Right atrium auricular region (tissue), 2 donors: ENCODE results near the gene TMPRSS4. TPM values are rescaled to one million over a fixed set of nuclear protein-coding genes. Genes with fewer than 3 reads are reported as not detected.
"Not testable (repeated sequence)": the region's sequence is repeated elsewhere in the genome, so short reads cannot be mapped to it uniquely, and the experiment has no call there.

ENCODE experiments used
- DNase-seq: peaks from one replicate; pipeline ENCODE4 v3.0.0-alpha.2; 2019; ENCODE audit warnings: low spot score
- H3K27ac ChIP-seq, 2 donors: fragments of 200-600 bp; sonication (generic); 1 replicate in 1 of 2; 2 replicates in 1 of 2; pipeline ENCODE4 v1.5.1; 2016 to 2019
- H3K27me3 ChIP-seq, 2 donors: fragments of 200-600 bp; sonication (generic); one replicate each; pipeline versions ENCODE4 v1.5.1 to v1.6.0; 2017 to 2019
- H3K36me3 ChIP-seq: fragments of 200-600 bp; sonication (generic); one replicate; pipeline ENCODE4 v1.5.1; 2016
- H3K4me1 ChIP-seq, 2 donors: fragments of 200-600 bp; sonication (generic); one replicate each; pipeline versions ENCODE4 v1.5.1 to v1.6.0; 2017 to 2019
- H3K4me3 ChIP-seq, 2 donors: fragments of 200-600 bp; sonication (generic); 1 replicate in 1 of 2; 2 replicates in 1 of 2; pipeline ENCODE4 v1.5.1; 2017 to 2019; ENCODE audit warnings: mild to moderate bottlenecking in 1 of 2, moderate library complexity in 1 of 2
- H3K9me3 ChIP-seq, 2 donors: fragments of 200-600 bp; sonication (generic); one replicate each; pipeline ENCODE4 v1.5.1; 2019
- CTCF ChIP-seq, 2 donors: fragments of 200-600 bp; sonication (generic); IDR thresholded peaks; one replicate each; pipeline ENCODE4 v1.5.1; 2019; ENCODE audit warnings: antibody characterized with exemption in 2 of 2
- total RNA-seq, 2 donors: library from RNA; depleted of rRNA; stranded (reverse); fragments of >200 nt; gene quantifications; one replicate each; pipeline ENCODE4 v1.1.0, GENCODE V29; 2016

Gene TMPRSS4
- total RNA-seq, 2 donors from 2014 or later = not detected

GRCh38 chr11:118058311-118059245 lies 18.3 kb upstream of the TMPRSS4 start:
- Histone ChIP-seq H3K4me1 (peaks cover 0 to 10% of the 10 kb centered on the region in 2 donors), H3K36me3 (no peaks in the 10 kb centered on the region), H3K27ac (no peak overlapping the region), H3K4me3 (no peak overlapping the region), H3K27me3 (no peaks in the 10 kb centered on the region), H3K9me3 (no peaks in the 10 kb centered on the region)
- TF ChIP-seq CTCF (IDR thresholded peaks at IDR 0.05) = no peak
- no peak for DNase-seq

- Histone ChIP-seq H3K4me1 (peaks cover 0 to 10% of the 10 kb centered on the region in 2 donors), H3K36me3 (no peaks in the 10 kb centered on the region), H3K4me3 (no peak overlapping the region), H3K27ac (no peak overlapping the region), H3K9me3 (no peaks in the 10 kb centered on the region), H3K27me3 (no peaks in the 10 kb centered on the region)
- no peak for TF ChIP-seq CTCF (IDR thresholded peaks at IDR 0.05)
- no peak for DNase-seq
Measured at GRCh38 chr11:118059246-118059940, 17.5 kb upstream of the TMPRSS4 start.

GRCh38 chr11:118060081-118060661 lies 16.7 kb upstream of the TMPRSS4 start:
- no peak overlapping the region for H3K27ac ChIP-seq
- peaks cover 0 to 10% of the 10 kb centered on the region in 2 donors for H3K4me1 ChIP-seq
- no peak for TF ChIP-seq CTCF (IDR thresholded peaks at IDR 0.05)
- H3K27me3 ChIP-seq = no peaks in the 10 kb centered on the region
- no peak overlapping the region for H3K4me3 ChIP-seq
- H3K9me3 ChIP-seq = no peaks in the 10 kb centered on the region
- H3K36me3 ChIP-seq = no peaks in the 10 kb centered on the region
- DNase-seq = no peak

- no peak for TF ChIP-seq CTCF (IDR thresholded peaks at IDR 0.05)
- Histone ChIP-seq H3K27ac (no peak overlapping the region), H3K27me3 (no peaks in the 10 kb centered on the region), H3K4me3 (no peak overlapping the region), H3K9me3 (no peaks in the 10 kb centered on the region), H3K4me1 (peaks cover 0 to 10% of the 10 kb centered on the region in 2 donors), H3K36me3 (no peaks in the 10 kb centered on the region)
- peak; percentile 65 for DNase-seq
Measured at GRCh38 chr11:118060869-118061268, 16.0 kb upstream of the TMPRSS4 start.

GRCh38 chr11:118061586-118062125 lies 15.2 kb upstream of the TMPRSS4 start:
- Histone ChIP-seq H3K27ac (no peak overlapping the region), H3K4me3 (no peak overlapping the region), H3K27me3 (no peaks in the 10 kb centered on the region), H3K4me1 (peaks cover 0 to 10% of the 10 kb centered on the region in 2 donors), H3K9me3 (no peaks in the 10 kb centered on the region), H3K36me3 (no peaks in the 10 kb centered on the region)
- no peak for TF ChIP-seq CTCF (IDR thresholded peaks at IDR 0.05)
- no peak for DNase-seq

GRCh38 chr11:118062181-118062580 lies 14.7 kb upstream of the TMPRSS4 start:
- H3K4me1 ChIP-seq, DNase-seq, H3K4me3 ChIP-seq, H3K27me3 ChIP-seq, H3K36me3 ChIP-seq, H3K27ac ChIP-seq, H3K9me3 ChIP-seq: not testable (repeated sequence)

- not testable (repeated sequence) for H3K27ac ChIP-seq, H3K9me3 ChIP-seq, H3K4me3 ChIP-seq, DNase-seq, H3K27me3 ChIP-seq, H3K36me3 ChIP-seq, H3K4me1 ChIP-seq
Measured at GRCh38 chr11:118062631-118063030, 14.2 kb upstream of the TMPRSS4 start.
